ENCODE measurements around the gene PRSS53. TPM values are rescaled to one million over a fixed set of nuclear protein-coding genes. Genes with fewer than 3 reads are reported as not detected.

Gene PRSS53
- total and polyA plus RNA-seq, 10 of the 15 experiments (the other 5 are each of a cell fraction or from before 2014, with no cell fraction given), result 0.35 to 3.4 (median 0.88) TPM; not detected in 2

GRCh38 chr16:31073142-31073969, 15.4 kb downstream of the PRSS53 start (continued):
- TF ChIP-seq, protein P1, sequence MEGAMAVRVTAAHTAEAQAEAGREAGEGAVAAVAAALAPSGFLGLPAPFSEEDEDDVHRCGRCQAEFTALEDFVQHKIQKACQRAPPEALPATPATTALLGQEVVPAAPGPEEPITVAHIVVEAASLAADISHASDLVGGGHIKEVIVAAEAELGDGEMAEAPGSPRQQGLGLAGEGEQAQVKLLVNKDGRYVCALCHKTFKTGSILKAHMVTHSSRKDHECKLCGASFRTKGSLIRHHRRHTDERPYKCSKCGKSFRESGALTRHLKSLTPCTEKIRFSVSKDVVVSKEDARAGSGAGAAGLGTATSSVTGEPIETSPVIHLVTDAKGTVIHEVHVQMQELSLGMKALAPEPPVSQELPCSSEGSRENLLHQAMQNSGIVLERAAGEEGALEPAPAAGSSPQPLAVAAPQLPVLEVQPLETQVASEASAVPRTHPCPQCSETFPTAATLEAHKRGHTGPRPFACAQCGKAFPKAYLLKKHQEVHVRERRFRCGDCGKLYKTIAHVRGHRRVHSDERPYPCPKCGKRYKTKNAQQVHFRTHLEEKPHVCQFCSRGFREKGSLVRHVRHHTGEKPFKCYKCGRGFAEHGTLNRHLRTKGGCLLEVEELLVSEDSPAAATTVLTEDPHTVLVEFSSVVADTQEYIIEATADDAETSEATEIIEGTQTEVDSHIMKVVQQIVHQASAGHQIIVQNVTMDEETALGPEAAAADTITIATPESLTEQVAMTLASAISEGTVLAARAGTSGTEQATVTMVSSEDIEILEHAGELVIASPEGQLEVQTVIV (IDR thresholded peaks at IDR 0.05; ENCODE audit: borderline replicate concordance, partially characterized antibody), result peak; percentile 97
- TF ChIP-seq HCFC1 (IDR thresholded peaks at IDR 0.05; ENCODE audit: low read length) (peak; percentile 51), ASH2L (IDR thresholded peaks at IDR 0.05; ENCODE audit: borderline replicate concordance, low read depth) (peak; percentile 78; the same call in 1 of the 2 replicates), HDGF (IDR thresholded peaks at IDR 0.05) (no peak), RELB (IDR thresholded peaks at IDR 0.05; ENCODE audit: low read depth) (peak; percentile 100), MYB (IDR thresholded peaks at IDR 0.05; ENCODE audit: borderline replicate concordance, low read depth, low read length) (no peak), SIX5 (IDR thresholded peaks at IDR 0.05; ENCODE audit: low read depth, low read length, severe bottlenecking) (peak; percentile 21), SPI1 (IDR thresholded peaks at IDR 0.05; ENCODE audit: borderline replicate concordance, insufficient read depth, low read depth, low read length) (peak; percentile 57; the same call in 1 of the 2 replicates), MYC (IDR thresholded peaks at IDR 0.05; ENCODE audit: insufficient read depth, insufficient read length, insufficient replicate concordance, low read length, severe bottlenecking) (no peak), NR2C1 (IDR thresholded peaks at IDR 0.05) (peak; percentile 54), POLR2AphosphoS2 (IDR thresholded peaks at IDR 0.05; ENCODE audit: low read depth, low read length) (no peak), SMAD1 (IDR thresholded peaks at IDR 0.05; ENCODE audit: low read depth, partially characterized antibody) (no peak), TARDBP (IDR thresholded peaks at IDR 0.05; ENCODE audit: borderline replicate concordance) (no peak), ZNF274 (IDR thresholded peaks at IDR 0.05; ENCODE audit: insufficient read depth, insufficient read length) (no peak), CHD2 (IDR thresholded peaks at IDR 0.05; ENCODE audit: borderline replicate concordance, low read depth, low read length) (no peak), ZNF622 (IDR thresholded peaks at IDR 0.05) (no peak), MEF2A (IDR thresholded peaks at IDR 0.05; ENCODE audit: insufficient read depth, low read depth, low read length) (no peak), PML (IDR thresholded peaks at IDR 0.05; ENCODE audit: low read length) (no peak)
- TF ChIP-seq, protein P2, sequence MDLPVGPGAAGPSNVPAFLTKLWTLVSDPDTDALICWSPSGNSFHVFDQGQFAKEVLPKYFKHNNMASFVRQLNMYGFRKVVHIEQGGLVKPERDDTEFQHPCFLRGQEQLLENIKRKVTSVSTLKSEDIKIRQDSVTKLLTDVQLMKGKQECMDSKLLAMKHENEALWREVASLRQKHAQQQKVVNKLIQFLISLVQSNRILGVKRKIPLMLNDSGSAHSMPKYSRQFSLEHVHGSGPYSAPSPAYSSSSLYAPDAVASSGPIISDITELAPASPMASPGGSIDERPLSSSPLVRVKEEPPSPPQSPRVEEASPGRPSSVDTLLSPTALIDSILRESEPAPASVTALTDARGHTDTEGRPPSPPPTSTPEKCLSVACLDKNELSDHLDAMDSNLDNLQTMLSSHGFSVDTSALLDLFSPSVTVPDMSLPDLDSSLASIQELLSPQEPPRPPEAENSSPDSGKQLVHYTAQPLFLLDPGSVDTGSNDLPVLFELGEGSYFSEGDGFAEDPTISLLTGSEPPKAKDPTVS (IDR thresholded peaks at IDR 0.05; ENCODE audit: low read depth, low read length), result no peak
- TF ChIP-seq, protein P3, sequence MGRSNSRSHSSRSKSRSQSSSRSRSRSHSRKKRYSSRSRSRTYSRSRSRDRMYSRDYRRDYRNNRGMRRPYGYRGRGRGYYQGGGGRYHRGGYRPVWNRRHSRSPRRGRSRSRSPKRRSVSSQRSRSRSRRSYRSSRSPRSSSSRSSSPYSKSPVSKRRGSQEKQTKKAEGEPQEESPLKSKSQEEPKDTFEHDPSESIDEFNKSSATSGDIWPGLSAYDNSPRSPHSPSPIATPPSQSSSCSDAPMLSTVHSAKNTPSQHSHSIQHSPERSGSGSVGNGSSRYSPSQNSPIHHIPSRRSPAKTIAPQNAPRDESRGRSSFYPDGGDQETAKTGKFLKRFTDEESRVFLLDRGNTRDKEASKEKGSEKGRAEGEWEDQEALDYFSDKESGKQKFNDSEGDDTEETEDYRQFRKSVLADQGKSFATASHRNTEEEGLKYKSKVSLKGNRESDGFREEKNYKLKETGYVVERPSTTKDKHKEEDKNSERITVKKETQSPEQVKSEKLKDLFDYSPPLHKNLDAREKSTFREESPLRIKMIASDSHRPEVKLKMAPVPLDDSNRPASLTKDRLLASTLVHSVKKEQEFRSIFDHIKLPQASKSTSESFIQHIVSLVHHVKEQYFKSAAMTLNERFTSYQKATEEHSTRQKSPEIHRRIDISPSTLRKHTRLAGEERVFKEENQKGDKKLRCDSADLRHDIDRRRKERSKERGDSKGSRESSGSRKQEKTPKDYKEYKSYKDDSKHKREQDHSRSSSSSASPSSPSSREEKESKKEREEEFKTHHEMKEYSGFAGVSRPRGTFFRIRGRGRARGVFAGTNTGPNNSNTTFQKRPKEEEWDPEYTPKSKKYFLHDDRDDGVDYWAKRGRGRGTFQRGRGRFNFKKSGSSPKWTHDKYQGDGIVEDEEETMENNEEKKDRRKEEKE (IDR thresholded peaks at IDR 0.05), result peak; percentile 55; the same call in 1 of the 2 replicates

All from GM12878 (cell line).